ENCODE results near the gene CDK1. TPM values are rescaled to one million over a fixed set of nuclear protein-coding genes. Genes with fewer than 3 reads are reported as not detected.
A peak's percentile ranks its signal among the peaks of the same experiment; 100 is the strongest.

CDK1 gene
- total and polyA plus RNA-seq, 2 of the 8 experiments (the other 6 are each of a cell fraction or from before 2014, with no cell fraction given), result 29.4 to 111 TPM

DNA sequence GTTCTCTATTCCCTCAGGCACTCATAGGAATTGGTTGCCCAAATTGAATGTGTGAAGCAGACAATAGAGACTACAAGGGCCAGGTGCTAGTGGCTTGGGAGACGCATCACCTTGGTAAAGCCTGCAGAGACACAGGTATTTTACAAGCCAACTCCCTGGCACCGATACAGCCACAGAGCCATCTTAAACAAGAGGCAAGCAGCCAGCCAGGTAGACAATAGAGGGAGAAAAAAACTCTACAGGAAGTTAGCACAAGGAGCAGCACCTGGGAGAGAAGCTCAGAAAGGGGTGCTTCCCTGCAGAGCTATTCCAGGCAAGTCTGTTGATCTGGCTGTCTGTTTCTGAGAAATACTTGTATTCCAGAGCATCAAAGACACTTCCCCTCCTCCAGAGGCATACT, 43.0 kb upstream of the CDK1 start:
- H3K14ac ChIP-seq (ENCODE audit: insufficient read length), result no peak overlapping the region
- no peaks in the 10 kb centered on the region for H3K27me3 ChIP-seq (replicated peaks in 1 of 4; ENCODE audit: control insufficient read depth in 3 of 4, extremely low read depth in 1 of 4, insufficient read depth in 3 of 4, low read length in 3 of 4)
- no peak overlapping the region for H3K4ac ChIP-seq (replicated peaks; ENCODE audit: insufficient read length, low read depth, low read length)
- H2AK5ac ChIP-seq (ENCODE audit: low read depth, low read length), result no peak overlapping the region
- H3K79me2 ChIP-seq (ENCODE audit: control insufficient read depth in 1 of 2, insufficient read depth in 2 of 2, low read length in 2 of 2), result peaks cover 0 to 24% of the 10 kb centered on the region in 2 experiments; a peak in 2 of 4 replicates
- no peak for DNase-seq (ENCODE audit: low read depth in 1 of 2, low spot score in 2 of 2)
- H3K27ac ChIP-seq (ENCODE audit: low read depth, low read length), result no peak overlapping the region
- peaks cover 2 to 19% (median 13%) of the 10 kb centered on the region in 4 experiments; a peak in 6 of 7 replicates for H3K4me1 ChIP-seq (replicated peaks in 1 of 4; ENCODE audit: control insufficient read depth in 3 of 4, insufficient read depth in 4 of 4, low read length in 3 of 4)
- no peaks in the 10 kb centered on the region for H4K20me1 ChIP-seq (replicated peaks in 1 of 2; ENCODE audit: control insufficient read depth in 1 of 2, insufficient read depth in 2 of 2, low read length in 2 of 2)
- WGBS, 2 experiments (ENCODE audit: extremely low coverage in 1 of 2, insufficient coverage in 1 of 2, insufficient read length in 1 of 2, insufficient replicate concordance in 2 of 2, low coverage in 1 of 2, low lambda C conversion rate in 2 of 2, missing lambda C conversion rate in 1 of 2), result 45% methylated on average over 2 of the region's 2 CpGs; no CpG with 5 or more reads in 1 of the 2 experiments
- ChIA-PET CTCF (ENCODE audit: partially characterized antibody) (interaction anchor here (0.6 to 1.8 kb wide), 3 partner anchors 15 to 89 kb away, joined by 3 read pairs; no protein-coding TSS in a partner anchor), POLR2A (ENCODE audit: partially characterized antibody) (interaction anchor here (0.5 to 2.0 kb wide), 3 partner anchors 22 to 121 kb away, joined by 3 to 5 read pairs (median 4); partner anchors contain the start of gene CDK1)
- H3K9ac ChIP-seq (replicated peaks in 1 of 4; ENCODE audit: extremely low read depth in 1 of 4, low read depth in 3 of 4, low read length in 3 of 4), result no peak overlapping the region
- no peak for FAIRE-seq
- H2AFZ ChIP-seq (ENCODE audit: low read length), result peak overlapping the region; percentile 48; the same call in 1 of the 2 replicates
- no peak overlapping the region for H2BK12ac ChIP-seq (ENCODE audit: low read depth, low read length)
- peaks cover 9% of the 10 kb centered on the region for H3K23me2 ChIP-seq (ENCODE audit: low read depth, low read length)
- peak overlapping the region; percentile 3 to 5; a peak in 2 of 4 replicates for H3K4me2 ChIP-seq (ENCODE audit: insufficient read depth in 1 of 2, low read depth in 2 of 2, low read length in 2 of 2)
- no peak overlapping the region for H2BK20ac ChIP-seq (ENCODE audit: low read length)
- H2BK120ac ChIP-seq (replicated peaks; ENCODE audit: low read depth, low read length), result no peak overlapping the region
- H3K79me1 ChIP-seq (ENCODE audit: low read depth, low read length), result no peaks in the 10 kb centered on the region
- no peak overlapping the region for H3K23ac ChIP-seq (ENCODE audit: insufficient read length)
- H2BK5ac ChIP-seq (ENCODE audit: low read depth, low read length), result no peak overlapping the region
- H4K5ac ChIP-seq (ENCODE audit: insufficient read length, low read depth, low read length), result no peak overlapping the region
- no peak overlapping the region for H3K56ac ChIP-seq (replicated peaks; ENCODE audit: insufficient read length, low read depth, low read length)
- H4K8ac ChIP-seq (ENCODE audit: extremely low read depth, insufficient read depth, low read length), result no peak overlapping the region
- H4K91ac ChIP-seq (replicated peaks; ENCODE audit: insufficient read length, low read length), result no peak overlapping the region
- H3K9me3 ChIP-seq (ENCODE audit: insufficient read depth in 2 of 2, low read depth in 1 of 2, low read length in 1 of 2), result no peaks in the 10 kb centered on the region
- H3K4me3 ChIP-seq (ENCODE audit: extremely low read depth in 1 of 4, insufficient read depth in 2 of 4, low read depth in 3 of 4, low read length in 4 of 4), result no peak overlapping the region
- H3K36me3 ChIP-seq (ENCODE audit: control insufficient read depth in 2 of 4, insufficient read depth in 4 of 4, low read length in 3 of 4), result no peaks in the 10 kb centered on the region
- no peak overlapping the region for H2BK15ac ChIP-seq (ENCODE audit: low read length)
- H3K18ac ChIP-seq (ENCODE audit: extremely low read depth, low read length), result no peak overlapping the region; the same call in 1 of the 2 replicates
- TF ChIP-seq EP300 (IDR thresholded peaks at IDR 0.05; ENCODE audit: borderline replicate concordance in 1 of 2, low read depth in 2 of 2, low read length in 2 of 2), result 0 out of 3 replicates have a peak, but pooled peaks of 1 of the 2 experiments have one; percentile 12
- TF ChIP-seq CREB1 (IDR thresholded peaks at IDR 0.05), result no peak
- TF ChIP-seq CTBP2 (IDR thresholded peaks at IDR 0.05; ENCODE audit: borderline replicate concordance, insufficient read depth, insufficient read length, low read length), result no peak
- TF ChIP-seq HDAC2 (IDR thresholded peaks at IDR 0.05; ENCODE audit: borderline replicate concordance in 1 of 2, low read depth in 2 of 2, low read length in 2 of 2), result no peak
- no peak for TF ChIP-seq GTF2F1 (IDR thresholded peaks at IDR 0.05; ENCODE audit: borderline replicate concordance, low read depth, low read length)

Data from H1 (cell line).